Central memory CD4-positive, alpha-beta T cell (primary cell): ENCODE data around the gene ADIPOR2.

Experiments
- DNase-seq: peaks from one replicate; pipeline ENCODE4 v3.0.0; 2022

The ADIPOR2 gene

GRCh38 chr12:1832801-1833595 lies 142.1 kb downstream of the ADIPOR2 start:
- DNase-seq = no peak

- no peak for DNase-seq
Measured at GRCh38 chr12:1833596-1834028, 142.7 kb downstream of the ADIPOR2 start.

DNA sequence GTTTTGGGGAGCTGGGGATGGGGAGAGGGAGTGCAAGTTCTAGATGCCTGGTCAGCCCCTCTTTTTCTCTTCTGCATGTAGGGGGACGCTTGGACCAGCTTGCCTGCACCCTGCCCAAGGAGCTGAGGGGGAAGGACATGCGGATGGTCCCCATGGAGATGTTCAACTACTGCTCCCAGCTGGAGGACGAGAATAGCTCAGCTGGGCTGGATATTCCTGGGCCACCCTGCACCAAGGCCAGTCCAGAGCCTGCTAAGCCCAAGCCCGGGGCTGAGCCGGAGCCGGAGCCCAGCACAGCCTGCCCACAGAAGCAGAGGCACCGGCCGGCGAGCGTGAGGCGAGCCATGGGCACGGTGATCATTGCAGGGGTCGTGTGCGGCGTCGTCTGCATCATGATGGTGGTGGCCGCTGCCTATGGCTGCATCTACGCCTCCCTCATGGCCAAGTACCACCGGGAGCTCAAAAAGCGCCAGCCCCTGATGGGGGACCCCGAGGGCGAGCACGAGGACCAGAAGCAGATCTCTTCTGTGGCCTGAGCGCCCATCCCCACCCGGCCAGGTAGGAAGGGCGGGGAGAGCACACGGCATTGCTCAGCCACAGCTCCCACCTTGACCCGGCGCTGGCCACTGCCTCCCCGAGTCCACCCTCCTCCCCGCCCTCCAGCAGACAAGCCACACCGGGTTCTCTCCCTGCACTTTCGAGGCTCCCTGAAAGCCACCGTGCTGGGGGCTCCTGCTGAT lies 143.5 kb downstream of the ADIPOR2 start:
- DNase-seq = no peak

- DNase-seq = no peak
Measured at GRCh38 chr12:1835211-1836131, 144.6 kb downstream of the ADIPOR2 start.

GRCh38 chr12:1836241-1836803 lies 145.5 kb downstream of the ADIPOR2 start:
- no peak for DNase-seq

DNA sequence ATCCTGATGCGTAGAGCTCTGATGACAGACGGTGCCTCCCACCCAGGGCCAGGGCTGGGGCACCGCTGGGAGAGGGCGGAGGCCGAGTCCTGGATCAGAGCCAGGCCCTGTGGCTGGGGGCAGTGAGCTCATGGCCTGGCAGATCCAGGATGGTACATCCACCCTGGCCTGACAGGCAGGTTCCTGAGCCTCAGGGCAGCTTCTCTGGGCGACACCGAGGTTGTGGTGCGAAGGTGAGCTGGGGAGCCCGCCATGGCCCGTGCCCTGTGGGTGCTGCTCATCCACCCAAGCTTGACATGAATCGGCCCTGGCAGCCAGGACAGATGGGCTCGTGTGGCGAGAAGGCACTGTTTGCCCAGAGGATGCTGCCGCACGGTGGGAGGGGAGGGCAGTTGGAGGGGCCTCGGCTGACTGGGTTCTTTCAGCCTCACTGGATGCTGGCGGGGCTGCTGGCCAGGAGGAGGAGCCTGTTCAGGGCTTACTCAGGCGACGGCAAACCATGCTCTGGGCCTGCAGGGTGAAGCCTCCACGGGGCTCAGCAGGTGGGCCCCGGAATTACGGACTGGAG lies 146.1 kb downstream of the ADIPOR2 start:
- DNase-seq = no peak

DNA sequence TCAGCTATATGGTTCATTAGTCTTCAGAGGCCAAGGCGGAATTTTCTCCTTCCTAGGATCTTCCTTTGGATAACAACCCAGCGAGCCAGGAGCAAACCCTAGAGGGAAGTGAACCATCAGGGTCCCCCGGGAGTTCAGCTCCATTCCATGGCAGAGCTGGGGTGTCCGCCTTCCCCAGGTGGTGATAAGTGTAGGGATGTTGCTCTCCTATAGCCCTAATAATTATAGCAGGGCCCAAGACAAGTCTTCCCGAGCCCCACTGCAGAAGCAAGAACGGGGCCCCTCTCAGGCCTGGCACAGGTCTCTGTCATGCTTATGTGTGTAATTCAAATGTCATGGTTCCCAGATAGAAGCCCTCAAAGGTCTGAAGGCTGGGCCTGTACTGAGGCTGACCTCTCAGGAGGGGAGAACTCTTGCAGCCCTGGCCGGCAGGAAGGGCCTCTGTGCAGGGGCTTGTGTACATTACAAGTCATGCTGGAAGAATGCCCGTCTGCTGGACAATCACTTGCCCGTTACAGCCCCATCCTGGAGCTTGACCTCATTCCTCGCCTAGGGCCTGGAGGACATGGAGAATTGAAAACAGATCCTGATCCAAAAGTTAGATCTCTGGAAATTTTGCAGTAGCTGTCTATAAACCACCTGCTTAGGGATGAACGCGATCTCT lies 146.8 kb downstream of the ADIPOR2 start:
- no peak for DNase-seq
